Measurements from ENCODE around the gene TPSAB1. TPM values are rescaled to one million over a fixed set of nuclear protein-coding genes. Genes with fewer than 3 reads are reported as not detected.

The TPSAB1 gene
- total RNA-seq, 1 donor from 2014 or later = 4.3 TPM

DNA sequence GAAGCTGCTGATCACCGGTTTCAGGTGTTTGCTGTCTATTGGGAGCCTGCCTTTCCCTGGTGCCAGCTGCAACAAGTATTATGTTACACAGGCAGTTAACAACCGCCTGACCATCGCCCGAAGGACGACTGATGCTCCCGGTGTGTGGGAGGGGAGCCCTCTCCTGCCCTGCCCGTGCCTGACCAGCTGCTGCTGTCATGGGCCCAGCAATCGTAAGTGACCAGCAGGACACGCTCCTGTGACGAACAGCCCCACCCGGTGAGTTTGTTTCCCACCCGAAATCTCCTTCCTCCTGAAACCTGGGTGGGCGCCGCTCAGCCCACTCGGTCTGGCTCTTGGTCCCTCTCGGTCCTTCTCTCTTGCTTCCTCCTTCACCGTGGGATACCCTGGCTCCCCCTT is 51.1 kb downstream of the TPSAB1 start:
- DNase-seq (no peak), ATAC-seq (no peak)
- intact Hi-C loops (cut with micrococcal nuclease) = no loop called here

Other genes starting within 250 kb of the TPSAB1 start
- 25.8 TPM for gene SSTR5, start 168.0 kb upstream of the TPSAB1 start, total RNA-seq
- gene C1QTNF8, start 144.5 kb upstream of the TPSAB1 start, total RNA-seq = not detected
- 3.2 TPM for gene CACNA1H, start 87.6 kb upstream of the TPSAB1 start, total RNA-seq
- not detected for gene TPSG1, start 15.4 kb upstream of the TPSAB1 start, total RNA-seq
- gene TPSB2, start 10.5 kb upstream of the TPSAB1 start, total RNA-seq = 7.3 TPM
- gene TPSD1, start 15.4 kb downstream of the TPSAB1 start, total RNA-seq = 0.50 TPM
- 93.8 TPM for gene UBE2I, start 68.9 kb downstream of the TPSAB1 start, total RNA-seq
- 5.2 TPM for gene BAIAP3, start 92.9 kb downstream of the TPSAB1 start, total RNA-seq
- gene TSR3, start 111.2 kb downstream of the TPSAB1 start, total RNA-seq = 55.9 TPM
- gene GNPTG, start 111.2 kb downstream of the TPSAB1 start, total RNA-seq = 37.6 TPM
- 16.4 TPM for gene UNKL, start 174.0 kb downstream of the TPSAB1 start, total RNA-seq
- 13.3 TPM for gene UQCC4, start 180.0 kb downstream of the TPSAB1 start, total RNA-seq
- gene PERCC1, start 190.4 kb downstream of the TPSAB1 start, total RNA-seq = 0.27 TPM
- 1.6 TPM for gene CCDC154, start 203.9 kb downstream of the TPSAB1 start, total RNA-seq
- gene CLCN7, start 234.3 kb downstream of the TPSAB1 start, total RNA-seq = 53.2 TPM
- gene PTX4, start 248.2 kb downstream of the TPSAB1 start, total RNA-seq = not detected

Data from left ventricle myocardium superior (tissue), 1 donor.